HG03280 (cell line): ENCODE measurements around the gene KCTD2.
A peak's percentile ranks its signal among the peaks of the same experiment; 100 is the strongest.
"Not testable (repeated sequence)": the region's sequence is repeated elsewhere in the genome, so short reads cannot be mapped to it uniquely, and the experiment has no call there.

Source experiments
- ATAC-seq: cut with Tn5 transposase; IDR thresholded peaks from one replicate; pipeline ENCODE4 v1.9.1; 2021; ENCODE audit warnings: mild to moderate bottlenecking, moderate library complexity; ENCODE audit not compliant: unreplicated experiment

Gene KCTD2

GRCh38 chr17:75019710-75020109 is 27.3 kb upstream of the KCTD2 start:
- no peak for ATAC-seq

- no peak for ATAC-seq
Observed at GRCh38 chr17:75020331-75021110, 26.5 kb upstream of the KCTD2 start.

- ATAC-seq: no peak
Observed at GRCh38 chr17:75024686-75025397, 22.2 kb upstream of the KCTD2 start.

GRCh38 chr17:75025398-75025734 is 21.7 kb upstream of the KCTD2 start:
- ATAC-seq: not testable (repeated sequence)

- ATAC-seq: not testable (repeated sequence)
Observed at GRCh38 chr17:75026650-75027049, 20.4 kb upstream of the KCTD2 start.

- ATAC-seq: no peak
Observed at GRCh38 chr17:75030161-75030560, 16.9 kb upstream of the KCTD2 start.

GRCh38 chr17:75031972-75032719 is 14.9 kb upstream of the KCTD2 start:
- no peak for ATAC-seq

- ATAC-seq: no peak
Observed at GRCh38 chr17:75032720-75033280, 14.2 kb upstream of the KCTD2 start.

GRCh38 chr17:75033346-75034235 is 13.4 kb upstream of the KCTD2 start:
- ATAC-seq: peak; percentile 53

- ATAC-seq: peak; percentile 61
Observed at GRCh38 chr17:75034236-75034908, 12.7 kb upstream of the KCTD2 start.

GRCh38 chr17:75036643-75037268 is 10.3 kb upstream of the KCTD2 start:
- no peak for ATAC-seq

- no peak for ATAC-seq
Observed at GRCh38 chr17:75039238-75039637, 7.8 kb upstream of the KCTD2 start.

GRCh38 chr17:75041656-75042280 is 5.3 kb upstream of the KCTD2 start:
- ATAC-seq: no peak

GRCh38 chr17:75043789-75044188 is 3.2 kb upstream of the KCTD2 start:
- ATAC-seq: not testable (repeated sequence)

- no peak for ATAC-seq
Observed at GRCh38 chr17:75044716-75045115, 2.3 kb upstream of the KCTD2 start.

- not testable (repeated sequence) for ATAC-seq
Observed at GRCh38 chr17:75045946-75046406, 1.0 kb upstream of the KCTD2 start.

GRCh38 chr17:75047398-75048098 is 523 bp downstream of the KCTD2 start:
- ATAC-seq: no peak

GRCh38 chr17:75048249-75048878 is 1.3 kb downstream of the KCTD2 start:
- no peak for ATAC-seq
